Measurements from ENCODE around the gene SMOC1. TPM values are rescaled to one million over a fixed set of nuclear protein-coding genes. Genes with fewer than 3 reads are reported as not detected.

The SMOC1 gene
- total and polyA plus RNA-seq, 7 donors = 0.27 to 1.3 (median 0.74) TPM; not detected in 3

GRCh38 chr14:70029296-70030132, 150.3 kb downstream of the SMOC1 start:
- WGBS, 2 donors = 47 to 78% methylated on average over 6 of the region's 6 CpGs
- Histone ChIP-seq H3K27me3 (peaks cover 0 to 9% (median 6%) of the 10 kb centered on the region in 3 donors), H3K36me3 (no peaks in the 10 kb centered on the region), H3K27ac (no peak overlapping the region), H3K4me1 (no peaks in the 10 kb centered on the region), H3K9me3 (no peaks in the 10 kb centered on the region), H3K4me3 (no peak overlapping the region)
- DNase-seq = no peak
- intact Hi-C loops (cut with DNase I) = no loop called here
- no peak for TF ChIP-seq POLR2A (IDR thresholded peaks at IDR 0.05)
- TF ChIP-seq POLR2AphosphoS5 (IDR thresholded peaks at IDR 0.05) = no peak
- TF ChIP-seq EP300 (IDR thresholded peaks at IDR 0.05) = no peak
- no peak for TF ChIP-seq CTCF (IDR thresholded peaks at IDR 0.05)

DNA sequence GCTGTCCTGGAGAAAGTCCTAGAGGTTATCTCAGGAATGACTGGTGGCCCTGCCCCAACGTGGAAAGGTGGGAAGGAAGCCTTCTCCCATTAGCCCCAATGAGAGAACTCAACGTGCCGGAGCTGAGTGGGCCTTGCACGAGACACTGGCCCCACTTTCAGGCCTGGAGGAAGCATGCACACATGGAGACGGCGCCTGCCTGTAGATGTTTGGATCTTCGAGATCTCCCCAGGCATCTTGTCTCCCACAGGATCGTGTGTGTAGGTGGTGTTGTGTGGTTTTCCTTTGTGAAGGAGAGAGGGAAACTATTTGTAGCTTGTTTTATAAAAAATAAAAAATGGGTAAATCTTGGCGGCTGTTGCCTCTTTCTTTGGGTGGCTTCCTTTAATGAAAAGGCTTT, 152.8 kb downstream of the SMOC1 start:
- no peak for DNase-seq
- no peaks in the 10 kb centered on the region for H3K4me1 ChIP-seq
- H3K4me3 ChIP-seq = no peak overlapping the region
- no peaks in the 10 kb centered on the region for H3K9me3 ChIP-seq
- WGBS, 2 donors = 85 to 86% methylated on average over 9 of the region's 9 CpGs
- H3K36me3 ChIP-seq = no peaks in the 10 kb centered on the region
- peaks cover 0 to 9% (median 6%) of the 10 kb centered on the region in 3 donors for H3K27me3 ChIP-seq
- intact Hi-C loops (cut with DNase I) = no loop called here
- no peak for TF ChIP-seq EP300 (IDR thresholded peaks at IDR 0.05)
- no peak for TF ChIP-seq POLR2A (IDR thresholded peaks at IDR 0.05)
- no peak for TF ChIP-seq POLR2AphosphoS5 (IDR thresholded peaks at IDR 0.05)
- no peak for TF ChIP-seq CTCF (IDR thresholded peaks at IDR 0.05)
- no peak overlapping the region for H3K27ac ChIP-seq

- H3K9me3 ChIP-seq = no peaks in the 10 kb centered on the region
- intact Hi-C loops (cut with DNase I) = no loop called here
- DNase-seq = no peak
- H3K27ac ChIP-seq = no peak overlapping the region
- H3K4me3 ChIP-seq = no peak overlapping the region
- 61 to 67% methylated on average over 3 of the region's 3 CpGs for WGBS, 2 donors
- TF ChIP-seq EP300 (IDR thresholded peaks at IDR 0.05) (no peak), POLR2A (IDR thresholded peaks at IDR 0.05) (no peak), CTCF (IDR thresholded peaks at IDR 0.05) (no peak), POLR2AphosphoS5 (IDR thresholded peaks at IDR 0.05) (no peak)
- H3K36me3 ChIP-seq = no peaks in the 10 kb centered on the region
- no peaks in the 10 kb centered on the region for H3K4me1 ChIP-seq
- H3K27me3 ChIP-seq = peaks cover 0 to 9% (median 6%) of the 10 kb centered on the region in 3 donors
These were observed 153.2 kb downstream of the SMOC1 start for GRCh38 chr14:70032447-70032846.

DNA sequence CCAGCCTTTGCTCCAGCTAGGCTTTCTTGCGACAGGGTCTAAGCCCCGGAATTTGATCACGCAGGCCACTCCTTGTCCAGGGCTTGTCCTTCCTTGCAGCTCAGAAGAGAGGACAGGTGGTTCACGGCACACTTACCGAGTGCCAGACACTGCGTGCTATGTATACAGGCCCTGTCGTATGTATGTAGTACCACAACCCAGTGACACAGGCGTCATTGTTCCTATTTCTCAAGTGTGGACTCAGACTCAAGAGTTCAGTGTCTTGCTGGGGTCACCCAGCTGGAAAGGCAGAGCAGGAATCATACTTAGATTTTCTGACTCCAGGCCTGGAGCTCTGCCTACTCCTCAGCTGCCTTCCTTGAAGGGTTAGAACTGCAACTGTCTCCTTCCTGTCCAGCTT, 153.9 kb downstream of the SMOC1 start:
- Histone ChIP-seq H3K4me3 (no peak overlapping the region), H3K27me3 (peaks cover 0 to 7% (median 6%) of the 10 kb centered on the region in 3 donors), H3K27ac (no peak overlapping the region), H3K9me3 (no peaks in the 10 kb centered on the region), H3K4me1 (no peaks in the 10 kb centered on the region), H3K36me3 (no peaks in the 10 kb centered on the region)
- WGBS, 2 donors = 80 to 86% methylated on average over 8 of the region's 8 CpGs
- intact Hi-C loops (cut with DNase I) = no loop called here
- DNase-seq = no peak
- no peak for TF ChIP-seq EP300 (IDR thresholded peaks at IDR 0.05)
- no peak for TF ChIP-seq POLR2AphosphoS5 (IDR thresholded peaks at IDR 0.05)
- TF ChIP-seq POLR2A (IDR thresholded peaks at IDR 0.05) = no peak
- TF ChIP-seq CTCF (IDR thresholded peaks at IDR 0.05) = no peak

Data from sigmoid colon (tissue), 7 donors.